ENCODE measurements around the gene FAM98B. TPM values are rescaled to one million over a fixed set of nuclear protein-coding genes. Genes with fewer than 3 reads are reported as not detected.
A peak's percentile ranks its signal among the peaks of the same experiment; 100 is the strongest.

Gene FAM98B
- total and polyA plus RNA-seq, 12 donors: 6.2 to 30.6 (median 23.2) TPM

GRCh38 chr15:38438031-38438986 is 15.6 kb upstream of the FAM98B start:
- no peak for TF ChIP-seq CTCF (IDR thresholded peaks at IDR 0.05)
- intact Hi-C loops (cut with DNase I): no loop called here
- DNase-seq (no peak), ATAC-seq (no peak)
- no peak overlapping the region for H3K4me3 ChIP-seq
- WGBS, 2 donors: 59 to 66% methylated on average over 2 of the region's 2 CpGs
- peaks cover 0 to 10% (median 0%) of the 10 kb centered on the region in 11 donors for H3K9me3 ChIP-seq
- H3K36me3 ChIP-seq: no peaks in the 10 kb centered on the region
- H3K4me1 ChIP-seq: peaks cover 0 to 9% (median 0%) of the 10 kb centered on the region in 9 donors
- H3K27ac ChIP-seq: no peak overlapping the region
- H3K27me3 ChIP-seq: peaks cover 0 to 11% (median 7%) of the 10 kb centered on the region in 7 donors

GRCh38 chr15:38440353-38441129 is 13.4 kb upstream of the FAM98B start:
- intact Hi-C loops (cut with DNase I): loop anchor here (1.0 to 10.0 kb wide), 5 partner anchors 242 to 250 kb away; no protein-coding TSS in a partner anchor
- ATAC-seq: peak in 7 of 8 donors; percentile 74 to 85 (median 81)
- DNase-seq: peak in 1 of 2 donors; percentile 42

GRCh38 chr15:38441130-38441519 is 12.8 kb upstream of the FAM98B start:
- Histone ChIP-seq H3K27me3 (peaks cover 0 to 14% (median 5%) of the 10 kb centered on the region in 7 donors), H3K4me3 (no peak overlapping the region), H3K36me3 (no peaks in the 10 kb centered on the region), H3K9me3 (peaks cover 0 to 10% (median 0%) of the 10 kb centered on the region in 11 donors), H3K27ac (no peak overlapping the region), H3K4me1 (peaks cover 0 to 9% (median 0%) of the 10 kb centered on the region in 9 donors)
- intact Hi-C loops (cut with DNase I): loop anchor here in 9 of 10 donors (2.0 to 10.0 kb wide), 4 partner anchors 241 to 250 kb away; no protein-coding TSS in a partner anchor
- DNase-seq (no peak), ATAC-seq (peak in 2 of 8 donors; percentile 18 to 27)
- TF ChIP-seq CTCF (IDR thresholded peaks at IDR 0.05): no peak
- 95 to 96% methylated on average over 3 of the region's 3 CpGs for WGBS, 2 donors

More at GRCh38 chr15:38440353-38441129, 13.4 kb upstream of the FAM98B start:
- WGBS, 2 donors: 22 to 28% methylated on average over 9 of the region's 9 CpGs
- no peaks in the 10 kb centered on the region for H3K36me3 ChIP-seq
- TF ChIP-seq CTCF (IDR thresholded peaks at IDR 0.05): peak; percentile 87 to 97 (median 92)
- H3K27me3 ChIP-seq: peaks cover 0 to 14% (median 6%) of the 10 kb centered on the region in 7 donors
- peaks cover 0 to 9% (median 0%) of the 10 kb centered on the region in 9 donors for H3K4me1 ChIP-seq
- peaks cover 0 to 10% (median 0%) of the 10 kb centered on the region in 11 donors for H3K9me3 ChIP-seq
- H3K4me3 ChIP-seq: no peak overlapping the region
- H3K27ac ChIP-seq: no peak overlapping the region

GRCh38 chr15:38454696-38455090 is 766 bp downstream of the FAM98B start:
- DNase-seq: no peak
- intact Hi-C loops (cut with DNase I): loop anchor here in 1 of 10 donors (10.0 kb wide), 1 partner anchor 60 kb away; no protein-coding TSS in a partner anchor

More at GRCh38 chr15:38454696-38455090, 766 bp downstream of the FAM98B start:
- no peaks in the 10 kb centered on the region for H3K9me3 ChIP-seq
- no peak for TF ChIP-seq CTCF (IDR thresholded peaks at IDR 0.05)
- no peaks in the 10 kb centered on the region for H3K27me3 ChIP-seq
- peak overlapping the region in 9 of 10 donors; percentile 81 to 94 (median 90) for H3K27ac ChIP-seq
- peak overlapping the region; percentile 65 to 93 (median 84) for H3K4me3 ChIP-seq
- 0 to 1% methylated on average over 12 of the region's 12 CpGs for WGBS, 2 donors
- peak in 1 of 8 donors; percentile 32 for ATAC-seq
- H3K36me3 ChIP-seq: peaks cover 0 to 6% (median 0%) of the 10 kb centered on the region in 9 donors
- peaks cover 0 to 23% (median 16%) of the 10 kb centered on the region in 9 donors for H3K4me1 ChIP-seq
